Naive thymus-derived CD4-positive, alpha-beta T cell (primary cell): ENCODE results near the gene HEXIM2. TPM values are rescaled to one million over a fixed set of nuclear protein-coding genes. Genes with fewer than 3 reads are reported as not detected.
A peak's percentile ranks its signal among the peaks of the same experiment; 100 is the strongest.

ENCODE experiments used
- ATAC-seq: fragments of 150-1000 bp; cut with Tn5 transposase; 2 replicates; pipeline ENCODE4 v1.10.0; 2021; ENCODE audit warnings: mild to moderate bottlenecking, moderate library complexity
- CTCF ChIA-PET: fragments of 350-600 bp; sonication (Branson Sonifier 250); formaldehyde crosslinking; loops from one replicate; lab custom pipeline; 2021; ENCODE audit warnings: antibody characterized with exemption; lab: Charles Lee
- POLR2A ChIA-PET: fragments of 350-600 bp; sonication (Branson Sonifier 250); formaldehyde crosslinking; loops from one replicate; lab custom pipeline; 2021; ENCODE audit warnings: antibody characterized with exemption, inconsistent platforms; lab: Charles Lee
- DNase-seq, 9 donors: peaks; one replicate each; pipeline versions ENCODE4 v3.0.0 to v3.0.0-alpha.2; 2020 to 2022; ENCODE audit warnings: mixed read lengths in 1 of 9
- H3K27ac ChIP-seq: one replicate; pipeline ENCODE4 v1.7.0; 2013; ENCODE audit warnings: mild to moderate bottlenecking, low read depth, low read length, moderate library complexity
- H3K27me3 ChIP-seq, 2 donors: one replicate each; pipeline ENCODE4 v1.7.0; 2013; ENCODE audit warnings: low read length in 2 of 2, mild to moderate bottlenecking in 2 of 2, moderate library complexity in 2 of 2; ENCODE audit not compliant: control insufficient read depth in 2 of 2, insufficient read depth in 2 of 2
- H3K36me3 ChIP-seq, 3 experiments: 1 replicate in 2 of 3; 2 replicates in 1 of 3; pipeline ENCODE4 v1.7.0; 2013; ENCODE audit warnings: low read length in 3 of 3, mild to moderate bottlenecking in 3 of 3, moderate library complexity in 1 of 3; ENCODE audit not compliant: insufficient read depth in 3 of 3, control insufficient read depth in 2 of 3
- H3K4me1 ChIP-seq, 2 donors: one replicate each; pipeline ENCODE4 v1.7.0; 2013; ENCODE audit warnings: low read length in 2 of 2, mild to moderate bottlenecking in 2 of 2, moderate library complexity in 1 of 2; ENCODE audit not compliant: control insufficient read depth in 2 of 2, insufficient read depth in 2 of 2
- H3K4me3 ChIP-seq: 2 replicates; pipeline ENCODE4 v1.7.0; 2013; ENCODE audit warnings: mild to moderate bottlenecking, low read length
- H3K9me3 ChIP-seq, 3 experiments: 1 replicate in 2 of 3; 2 replicates in 1 of 3; pipeline ENCODE4 v1.7.0; 2013; ENCODE audit warnings: low read length in 3 of 3; ENCODE audit not compliant: control insufficient read depth in 2 of 3
- H3K27ac Mint-ChIP-seq, 9 donors: one replicate each; pipeline ENCODE4 v1.8.0; 2020 to 2022; ENCODE audit warnings: mixed read lengths in 9 of 9, mild to moderate bottlenecking in 8 of 9, moderate library complexity in 5 of 9, inconsistent platforms in 2 of 9
- H3K27me3 Mint-ChIP-seq, 5 donors: one replicate each; pipeline ENCODE4 v1.8.0; 2021 to 2022; ENCODE audit warnings: mixed read lengths in 5 of 5, mild to moderate bottlenecking in 1 of 5
- H3K36me3 Mint-ChIP-seq, 5 donors: one replicate each; pipeline ENCODE4 v1.8.0; 2020 to 2022; ENCODE audit warnings: mixed read lengths in 5 of 5, mild to moderate bottlenecking in 3 of 5, inconsistent platforms in 1 of 5
- H3K4me1 Mint-ChIP-seq, 7 donors: one replicate each; pipeline ENCODE4 v1.8.0; 2020 to 2022; ENCODE audit warnings: mixed read lengths in 7 of 7, mild to moderate bottlenecking in 3 of 7, inconsistent platforms in 1 of 7
- H3K4me3 Mint-ChIP-seq, 10 donors: one replicate each; pipeline ENCODE4 v1.8.0; 2020 to 2022; ENCODE audit warnings: mild to moderate bottlenecking in 10 of 10, mixed read lengths in 10 of 10, moderate library complexity in 6 of 10, inconsistent platforms in 2 of 10
- H3K9me3 Mint-ChIP-seq, 11 donors: one replicate each; pipeline ENCODE4 v1.8.0; 2020 to 2022; ENCODE audit warnings: mixed read lengths in 11 of 11, mild to moderate bottlenecking in 4 of 11, inconsistent platforms in 1 of 11, moderate library complexity in 1 of 11
- intact Hi-C, 2 donors: fragments of 100-400 bp; cut with micrococcal nuclease; formaldehyde crosslinking; loops; one replicate each; pipeline ENCODE4 v1.15.1; 2023
- polyA plus RNA-seq, 2 donors: library from polyadenylated mRNA; unstranded; fragments of 300-500 nt; fragmentation: Illumina TruSeq; gene quantifications; one replicate each; pipeline ENCODE4 v1.2.3, GENCODE V29; 2021
- total RNA-seq, 6 experiments: library from RNA in 5 of 6; stranded (reverse) in 5 of 6; gene quantifications; 1 replicate in 5 of 6; 2 replicates in 1 of 6; pipeline ENCODE4 v1.2.3 and lab custom pipeline; 2021 to 2026

The HEXIM2 gene
- total and polyA plus RNA-seq, 7 experiments from 2014 or later = 2.2 to 8.2 (median 3.2) TPM

DNA sequence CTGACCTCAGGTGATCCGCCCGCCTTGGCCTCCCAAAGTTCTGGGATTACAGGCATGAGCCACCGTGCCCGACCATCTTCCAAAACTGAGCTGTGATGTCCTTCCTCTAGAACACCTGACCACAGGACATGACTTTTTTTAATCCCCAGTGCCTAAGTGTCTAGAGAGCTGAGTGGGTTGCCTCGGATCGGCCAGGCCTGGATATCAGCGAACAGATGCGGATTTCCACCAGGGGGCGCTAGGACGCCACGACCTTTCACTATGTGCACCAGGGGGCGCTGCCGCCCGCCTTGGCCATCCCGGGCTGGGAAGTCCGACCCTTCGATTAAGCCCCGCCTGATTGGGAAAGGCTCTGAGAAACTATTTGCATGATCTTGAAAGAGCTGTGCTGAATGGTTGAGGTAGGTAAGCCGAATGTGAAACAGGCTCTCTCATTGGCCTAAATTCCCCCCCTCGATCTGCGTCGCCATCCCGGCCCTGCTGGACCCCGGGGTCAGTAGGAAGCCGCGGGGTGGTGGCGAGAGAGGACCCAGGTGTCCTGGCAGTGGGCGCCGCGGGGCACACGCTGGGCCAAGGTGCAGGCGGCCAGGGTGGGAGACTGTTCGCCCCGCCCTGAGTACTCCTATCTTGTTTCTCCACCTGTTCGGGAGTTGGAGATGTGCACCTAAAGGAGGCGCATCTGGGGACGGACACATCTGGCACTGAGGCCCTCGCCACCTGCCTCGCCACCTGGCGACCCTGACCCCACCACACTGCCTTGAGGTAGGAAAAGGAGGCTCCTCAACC lies 26.3 kb upstream of the HEXIM2 start, which contains the start of gene ACBD4:
ACBD4 (plus strand) TSS at position 496 of the 786 bp plus-strand sequence. CDS start 458 bp downstream, outside the sequence.
- Histone ChIP-seq H3K4me3 (peak within 1 kb of the TSS; percentile 94), H3K4me1 (peaks cover 12% of the 10 kb centered on the region in 2 donors), H3K9me3 (no peaks in the 10 kb centered on the region), H3K27ac (peak within 1 kb of the TSS; percentile 76), H3K36me3 (peaks cover 0 to 17% (median 0%) of the 10 kb centered on the region in 3 experiments), H3K27me3 (no peaks in the 10 kb centered on the region)
- DNase-seq = peak; percentile 95 to 100 (median 98)
- intact Hi-C loops = loop anchor here (1.0 to 2.0 kb wide), 9 partner anchors 12 to 250 kb away; partner anchors contain the start of genes EFTUD2 (in 1 of the 2), HEXIM1 (in 1 of the 2), HEXIM2 (in 1 of the 2) and MAP3K14 (in 1 of the 2)
- ChIA-PET POLR2A (interaction anchor here (0.6 to 13.3 kb wide), 14 partner anchors 13 to 95 kb away, joined by 3 to 232 read pairs (median 5); partner anchors contain the start of genes HEXIM1, HEXIM2 and NMT1), CTCF (interaction anchor here (0.6 to 4.0 kb wide), 42 partner anchors 8 to 274 kb away, joined by 3 to 114 read pairs (median 4); partner anchors contain the start of genes C1QL1, HEXIM1, HEXIM2 and NMT1)
- Mint-ChIP-seq H3K4me1 (peaks cover 9 to 25% (median 21%) of the 10 kb centered on the region in 7 donors), H3K9me3 (no peaks in the 10 kb centered on the region), H3K4me3 (peak within 1 kb of the TSS; percentile 87 to 95 (median 90)), H3K36me3 (no peaks in the 10 kb centered on the region), H3K27me3 (peaks cover 0 to 8% (median 0%) of the 10 kb centered on the region in 5 donors), H3K27ac (peak within 1 kb of the TSS; percentile 75 to 92 (median 82))
- peak; percentile 93 for ATAC-seq

DNA sequence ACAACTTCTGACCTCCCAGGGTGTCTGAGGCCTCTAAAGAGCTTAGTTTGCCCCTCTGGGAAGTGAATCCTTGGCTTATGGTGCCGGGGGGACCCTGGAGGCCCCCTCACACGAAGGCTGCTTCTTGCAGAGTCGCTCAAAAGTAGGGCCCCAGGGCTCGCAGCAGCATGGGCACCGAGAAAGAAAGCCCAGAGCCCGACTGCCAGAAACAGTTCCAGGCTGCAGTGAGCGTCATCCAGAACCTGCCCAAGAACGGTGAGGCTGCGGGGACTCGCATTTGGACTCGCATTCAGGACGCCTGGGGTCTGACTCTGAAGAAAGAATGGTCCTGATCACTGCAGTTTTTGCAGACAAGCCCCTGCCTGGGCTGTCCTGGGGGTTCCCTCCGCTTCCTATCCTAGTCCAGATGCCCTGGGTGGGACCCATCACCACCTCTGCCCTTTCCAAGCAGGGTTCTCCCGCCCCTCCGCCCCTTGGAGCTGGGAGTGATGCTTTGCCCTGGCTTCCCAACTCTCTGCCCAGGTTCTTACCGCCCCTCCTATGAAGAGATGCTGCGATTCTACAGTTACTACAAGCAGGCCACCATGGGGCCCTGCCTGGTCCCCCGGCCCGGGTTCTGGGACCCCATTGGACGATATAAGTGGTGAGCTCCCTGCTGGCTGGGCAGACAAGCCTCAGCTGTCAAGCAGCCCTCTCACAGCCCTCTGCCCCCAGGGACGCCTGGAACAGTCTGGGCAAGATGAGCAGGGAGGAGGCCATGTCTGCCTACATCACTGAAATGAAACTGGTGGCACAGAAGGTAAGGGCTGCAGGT lies 25.5 kb upstream of the HEXIM2 start:
- Mint-ChIP-seq H3K36me3 (peaks cover 0 to 3% (median 0%) of the 10 kb centered on the region in 5 donors), H3K4me3 (peak overlapping the region; percentile 87 to 95 (median 90)), H3K27me3 (peaks cover 0 to 3% (median 0%) of the 10 kb centered on the region in 5 donors), H3K9me3 (no peaks in the 10 kb centered on the region), H3K4me1 (peaks cover 7 to 30% (median 25%) of the 10 kb centered on the region in 7 donors), H3K27ac (peak overlapping the region; percentile 75 to 92 (median 82))
- intact Hi-C loops = loop anchor here (1.0 to 2.0 kb wide), 9 partner anchors 11 to 249 kb away; partner anchors contain the start of genes EFTUD2 (in 1 of the 2), HEXIM1 (in 1 of the 2), HEXIM2 (in 1 of the 2) and MAP3K14 (in 1 of the 2)
- H3K27ac ChIP-seq = peak overlapping the region; percentile 76
- peak overlapping the region; percentile 94 for H3K4me3 ChIP-seq
- DNase-seq = no peak
- CTCF ChIA-PET = interaction anchor here (0.6 to 4.0 kb wide), 40 partner anchors 8 to 273 kb away, joined by 3 to 114 read pairs (median 4); partner anchors contain the start of genes C1QL1, HEXIM1, HEXIM2 and NMT1
- no peaks in the 10 kb centered on the region for H3K27me3 ChIP-seq
- H3K36me3 ChIP-seq = peaks cover 0 to 17% (median 0%) of the 10 kb centered on the region in 3 experiments
- peaks cover 12 to 14% of the 10 kb centered on the region in 2 donors for H3K4me1 ChIP-seq
- no peak for ATAC-seq
- H3K9me3 ChIP-seq = no peaks in the 10 kb centered on the region
- POLR2A ChIA-PET = interaction anchor here (0.6 to 13.3 kb wide), 12 partner anchors 12 to 94 kb away, joined by 3 to 232 read pairs (median 8); partner anchors contain the start of genes HEXIM1 and HEXIM2

GRCh38 chr17:45136846-45137560 lies 24.7 kb upstream of the HEXIM2 start:
- Mint-ChIP-seq H3K27ac (peak overlapping the region in 2 of 9 donors; percentile 22 to 45), H3K36me3 (peaks cover 0 to 4% (median 0%) of the 10 kb centered on the region in 5 donors), H3K27me3 (no peaks in the 10 kb centered on the region), H3K4me1 (peaks cover 13 to 36% (median 31%) of the 10 kb centered on the region in 7 donors), H3K4me3 (peak overlapping the region in 7 of 10 donors; percentile 87 to 95 (median 89)), H3K9me3 (no peaks in the 10 kb centered on the region)
- no peak for DNase-seq
- POLR2A ChIA-PET = interaction anchor here (2.1 to 13.3 kb wide), 4 partner anchors 12 to 36 kb away, joined by 10 to 232 read pairs (median 15); partner anchors contain the start of genes HEXIM1 and HEXIM2
- no peak for ATAC-seq
- H3K9me3 ChIP-seq = no peaks in the 10 kb centered on the region
- no peaks in the 10 kb centered on the region for H3K27me3 ChIP-seq
- intact Hi-C loops = no loop called here
- H3K4me1 ChIP-seq = peaks cover 12 to 19% of the 10 kb centered on the region in 2 donors
- H3K36me3 ChIP-seq = peaks cover 0 to 17% (median 0%) of the 10 kb centered on the region in 3 experiments
- H3K4me3 ChIP-seq = no peak overlapping the region
- CTCF ChIA-PET = interaction anchor here (3.8 to 4.0 kb wide), 2 partner anchors 13 to 60 kb away, joined by 82 to 114 read pairs; partner anchors contain the start of gene HEXIM1
- no peak overlapping the region for H3K27ac ChIP-seq

DNA sequence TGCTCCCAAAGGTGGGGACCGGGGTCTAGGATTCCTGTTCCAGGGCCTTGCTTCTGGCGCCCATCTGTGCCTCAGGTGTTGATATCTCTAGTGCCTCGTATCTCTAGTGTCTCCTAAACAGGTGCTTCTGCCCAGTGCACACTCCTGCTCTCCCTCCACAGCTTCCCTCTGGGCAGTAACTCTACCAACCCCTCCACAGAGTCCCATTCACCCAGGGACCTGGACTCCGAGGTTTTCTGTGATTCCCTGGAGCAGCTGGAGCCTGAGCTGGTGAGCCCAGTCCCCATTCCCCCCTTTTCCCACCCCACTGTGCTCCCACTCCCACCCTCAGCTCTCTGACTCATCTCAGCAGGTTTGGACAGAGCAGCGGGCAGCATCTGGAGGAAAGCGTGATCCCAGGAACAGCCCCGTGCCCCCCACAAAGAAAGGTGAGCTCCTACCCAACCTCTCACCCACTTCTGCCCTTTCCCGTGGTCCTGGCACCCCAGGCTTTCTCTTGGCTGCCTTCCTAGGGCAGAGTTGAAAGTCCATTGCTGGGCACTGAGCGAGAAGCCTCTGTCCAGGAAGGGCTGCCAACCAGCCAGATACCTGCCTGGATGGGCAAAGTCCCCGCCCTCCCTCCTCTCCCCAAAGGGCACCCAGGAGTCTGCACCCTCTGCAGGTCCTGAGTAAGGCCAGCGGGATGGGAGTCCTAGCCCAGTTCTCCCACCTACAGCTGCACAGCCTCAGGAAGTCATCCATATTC lies 23.9 kb upstream of the HEXIM2 start:
- ChIA-PET POLR2A (interaction anchor here (2.7 to 13.3 kb wide), 3 partner anchors 11 to 60 kb away, joined by 11 to 232 read pairs (median 12); partner anchors contain the start of genes HEXIM1 and HEXIM2), CTCF (interaction anchor here (0.9 to 4.0 kb wide), 2 partner anchors 11 to 12 kb away, joined by 3 to 114 read pairs; partner anchors contain the start of gene HEXIM1)
- H3K4me1 Mint-ChIP-seq = peaks cover 14 to 38% (median 31%) of the 10 kb centered on the region in 7 donors
- Histone ChIP-seq H3K36me3 (peaks cover 0 to 14% (median 0%) of the 10 kb centered on the region in 3 experiments), H3K27me3 (no peaks in the 10 kb centered on the region), H3K4me1 (peaks cover 12 to 19% of the 10 kb centered on the region in 2 donors), H3K4me3 (no peak overlapping the region), H3K9me3 (no peaks in the 10 kb centered on the region), H3K27ac (no peak overlapping the region)
- H3K27me3 Mint-ChIP-seq = no peaks in the 10 kb centered on the region
- peak overlapping the region in 2 of 9 donors; percentile 12 to 42 for H3K27ac Mint-ChIP-seq
- no peaks in the 10 kb centered on the region for H3K9me3 Mint-ChIP-seq
- peaks cover 0 to 4% (median 0%) of the 10 kb centered on the region in 5 donors for H3K36me3 Mint-ChIP-seq
- ATAC-seq = no peak
- intact Hi-C loops = no loop called here
- peak overlapping the region in 1 of 10 donors; percentile 25 for H3K4me3 Mint-ChIP-seq
- DNase-seq = no peak
